Fibroblast of pulmonary artery (primary cell): ENCODE data around the gene C11orf71.

Experiments
- DNase-seq: peaks from one replicate; pipeline ENCODE4 v3.0.0-alpha.2; 2010; ENCODE audit warnings: low read depth
- H3K4me3 ChIP-seq: replicated peaks from 2 replicates; pipeline ENCODE4 v1.5.1; 2011; ENCODE audit warnings: low read depth, mild to moderate bottlenecking, control low read depth, low read length, moderate library complexity
- TF ChIP-seq, protein P1 (sequence below): IDR thresholded peaks from 2 replicates; pipeline ENCODE4 v1.5.1; 2011; ENCODE audit warnings: mild to moderate bottlenecking, control low read depth, low read length, inconsistent platforms; ENCODE audit errors: missing control alignments

C11orf71 gene

DNA sequence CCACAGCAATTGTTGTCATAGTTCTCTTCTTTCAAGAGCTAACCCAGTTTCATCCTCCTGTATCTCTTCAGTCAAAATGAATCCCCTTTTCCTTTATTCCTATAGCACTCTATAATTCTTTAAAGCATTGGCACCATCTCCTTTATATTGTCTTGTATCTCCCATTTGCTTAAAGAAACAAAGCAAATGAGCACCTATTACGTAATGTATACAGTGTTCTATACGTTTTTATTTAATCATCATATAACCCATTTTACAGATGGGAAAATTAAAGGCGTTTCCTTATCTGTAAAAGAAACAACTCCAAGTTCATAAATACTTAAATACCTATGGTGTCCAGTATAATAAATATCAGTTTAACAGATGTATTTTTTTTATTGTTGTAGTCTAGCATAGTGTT, 32.6 kb upstream of the C11orf71 start:
- no peak overlapping the region for H3K4me3 ChIP-seq
- DNase-seq, result no peak
- TF ChIP-seq, protein P1, sequence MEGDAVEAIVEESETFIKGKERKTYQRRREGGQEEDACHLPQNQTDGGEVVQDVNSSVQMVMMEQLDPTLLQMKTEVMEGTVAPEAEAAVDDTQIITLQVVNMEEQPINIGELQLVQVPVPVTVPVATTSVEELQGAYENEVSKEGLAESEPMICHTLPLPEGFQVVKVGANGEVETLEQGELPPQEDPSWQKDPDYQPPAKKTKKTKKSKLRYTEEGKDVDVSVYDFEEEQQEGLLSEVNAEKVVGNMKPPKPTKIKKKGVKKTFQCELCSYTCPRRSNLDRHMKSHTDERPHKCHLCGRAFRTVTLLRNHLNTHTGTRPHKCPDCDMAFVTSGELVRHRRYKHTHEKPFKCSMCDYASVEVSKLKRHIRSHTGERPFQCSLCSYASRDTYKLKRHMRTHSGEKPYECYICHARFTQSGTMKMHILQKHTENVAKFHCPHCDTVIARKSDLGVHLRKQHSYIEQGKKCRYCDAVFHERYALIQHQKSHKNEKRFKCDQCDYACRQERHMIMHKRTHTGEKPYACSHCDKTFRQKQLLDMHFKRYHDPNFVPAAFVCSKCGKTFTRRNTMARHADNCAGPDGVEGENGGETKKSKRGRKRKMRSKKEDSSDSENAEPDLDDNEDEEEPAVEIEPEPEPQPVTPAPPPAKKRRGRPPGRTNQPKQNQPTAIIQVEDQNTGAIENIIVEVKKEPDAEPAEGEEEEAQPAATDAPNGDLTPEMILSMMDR, result no peak

DNA sequence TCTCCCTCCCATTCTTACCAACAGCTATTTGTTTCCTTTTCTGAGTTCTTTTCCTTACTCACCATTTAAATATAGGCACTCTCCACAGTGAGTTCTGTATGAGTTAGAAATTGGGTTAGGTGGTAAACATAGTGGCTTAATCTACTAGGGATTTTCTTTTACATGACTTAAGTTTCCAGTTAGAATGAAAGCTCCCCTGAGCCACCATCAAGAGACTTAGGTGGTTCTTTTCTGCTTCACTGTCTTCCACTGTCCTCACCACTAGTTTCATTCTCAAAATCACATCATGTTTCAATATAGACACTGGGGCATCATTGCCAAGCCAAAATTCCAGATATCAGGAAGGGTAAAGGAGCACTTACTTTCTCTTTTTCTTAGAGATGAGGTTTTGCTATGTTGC, 30.0 kb upstream of the C11orf71 start:
- H3K4me3 ChIP-seq, result no peak overlapping the region
- DNase-seq, result no peak
- TF ChIP-seq, protein P1, result no peak

DNA sequence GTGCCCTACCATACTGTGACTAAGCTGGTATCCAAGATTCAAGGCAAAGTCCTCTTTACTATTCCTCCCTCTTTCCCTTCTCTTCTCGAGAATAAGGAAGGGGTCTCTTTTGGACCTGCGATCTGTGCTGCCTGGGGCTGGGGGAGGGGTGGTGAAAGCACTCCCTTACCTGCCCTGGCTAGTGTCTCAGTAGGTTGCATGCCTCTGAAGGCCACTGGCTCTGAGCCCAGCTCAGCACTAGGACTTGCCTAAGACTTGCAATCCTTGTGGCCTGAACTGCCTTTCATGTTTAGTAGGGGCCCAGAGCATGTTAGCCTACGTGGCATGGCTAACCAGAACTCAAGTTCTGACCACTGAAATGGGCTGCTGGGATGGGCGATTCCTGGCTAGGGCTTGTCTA, 26.0 kb upstream of the C11orf71 start:
- no peak overlapping the region for H3K4me3 ChIP-seq
- TF ChIP-seq, protein P1, result no peak
- no peak for DNase-seq

DNA sequence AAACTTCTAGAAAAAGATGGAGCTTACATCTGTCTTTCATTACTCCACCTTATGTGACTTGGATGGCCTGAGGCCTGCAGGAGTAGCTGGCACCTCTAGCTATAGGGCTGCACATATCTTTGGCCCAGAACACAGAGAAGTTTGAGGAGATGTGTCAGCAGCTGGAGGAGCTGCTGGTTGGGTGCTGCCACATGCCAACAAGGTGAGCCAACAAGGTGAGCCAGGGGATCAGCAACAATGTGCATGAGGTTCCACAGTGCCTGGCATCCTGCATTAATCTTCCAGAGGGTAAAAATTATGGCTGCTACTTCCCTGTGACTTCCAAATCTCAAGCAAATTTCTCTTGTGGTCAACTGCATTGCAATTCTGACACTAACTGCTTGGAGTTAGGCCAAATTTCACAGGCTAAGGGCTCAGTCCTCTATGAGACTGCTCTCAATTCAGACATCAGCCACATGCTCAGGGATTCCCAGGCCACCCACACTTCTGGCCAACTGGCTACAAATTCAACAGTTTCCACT, 16.2 kb upstream of the C11orf71 start:
- TF ChIP-seq, protein P1, result no peak
- peak; percentile 42 for DNase-seq
- no peak overlapping the region for H3K4me3 ChIP-seq

DNA sequence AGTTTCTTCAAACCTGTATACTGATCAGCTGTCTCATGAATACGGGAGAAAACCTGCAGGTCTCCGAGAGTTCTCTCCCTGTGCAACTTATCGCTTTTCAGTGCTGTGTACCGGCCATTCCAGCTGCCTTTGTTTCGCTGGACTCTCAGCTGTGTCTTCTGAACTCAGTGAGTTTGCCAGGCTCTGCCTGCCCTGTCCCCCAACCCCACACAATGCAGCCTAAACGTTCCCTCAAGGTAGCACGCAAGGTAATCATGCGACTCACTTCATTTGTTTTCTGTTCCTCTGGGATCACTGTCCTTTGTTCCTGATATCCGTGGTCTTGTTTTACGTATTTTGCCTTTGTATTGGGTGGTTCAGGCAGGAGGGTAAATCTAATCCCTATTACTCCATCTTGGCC, 13.6 kb upstream of the C11orf71 start:
- TF ChIP-seq, protein P1, result no peak
- H3K4me3 ChIP-seq, result no peak overlapping the region
- no peak for DNase-seq

DNA sequence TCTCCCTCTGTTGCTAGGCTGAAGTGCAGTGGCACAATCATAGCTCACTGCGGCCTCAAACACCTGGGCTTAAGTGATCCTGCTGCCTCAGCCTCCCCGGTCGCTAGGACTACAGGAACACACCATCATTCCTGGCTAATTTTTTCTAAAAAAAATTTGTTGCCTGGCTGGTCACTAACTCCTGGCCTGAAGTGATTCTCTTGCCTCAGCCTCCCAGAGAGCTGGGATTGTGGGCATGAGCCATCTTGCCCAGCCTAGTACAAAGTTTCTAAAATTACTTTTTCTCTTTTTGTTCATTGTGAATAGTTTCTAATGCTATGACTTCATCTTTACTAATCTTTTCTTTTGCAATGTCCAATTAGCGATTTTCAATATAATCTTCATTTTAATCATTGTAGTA, 12.6 kb upstream of the C11orf71 start:
- no peak for DNase-seq
- no peak overlapping the region for H3K4me3 ChIP-seq
- TF ChIP-seq, protein P1, result no peak

DNA sequence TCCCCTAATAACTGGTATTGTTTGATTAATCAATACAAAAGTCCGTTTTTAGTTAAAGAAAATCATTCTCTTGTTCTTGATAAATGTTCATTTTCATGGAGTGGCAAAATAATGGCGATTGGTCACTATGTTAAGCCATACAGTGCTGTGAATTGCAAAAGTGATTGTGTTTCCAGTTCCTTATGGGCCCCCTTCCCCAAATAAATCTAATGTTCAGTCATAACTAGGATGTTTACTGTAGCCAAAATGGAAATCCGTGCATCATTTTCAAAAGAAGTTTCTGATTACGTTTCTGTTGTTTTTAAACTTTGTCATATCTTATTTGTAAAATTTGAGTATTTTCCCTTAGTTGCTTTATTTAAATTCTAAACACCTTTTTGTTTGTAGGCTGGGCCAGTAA, 1.0 kb upstream of the C11orf71 start:
- TF ChIP-seq, protein P1, result no peak

More for the DNA sequence above, 1.0 kb upstream of the C11orf71 start:
- no peak for DNase-seq
- peak overlapping the region; percentile 95 for H3K4me3 ChIP-seq
